HAP-1 (cell line): ENCODE measurements around the gene PRAC1.

Experiments used
- DNase-seq, 2 experiments: peaks; one replicate each; pipeline ENCODE4 v3.0.0-alpha.2; 2016 to 2020; ENCODE audit warnings: low spot score in 2 of 2
- H3K27me3 ChIP-seq: fragments of 250-450 bp; sonication (Bioruptor Pico); 2 replicates; pipeline ENCODE4 v1.5.1; 2020; ENCODE audit warnings: low read depth, mild to moderate bottlenecking, moderate library complexity
- H3K36me3 ChIP-seq: fragments of 250-450 bp; sonication (Bioruptor Pico); replicated peaks from 2 replicates; pipeline ENCODE4 v1.5.1; 2020; ENCODE audit warnings: mild to moderate bottlenecking
- H3K4me1 ChIP-seq: fragments of 250-450 bp; sonication (Bioruptor Pico); 2 replicates; pipeline ENCODE4 v1.5.1; 2020; ENCODE audit warnings: mild to moderate bottlenecking
- H3K4me3 ChIP-seq: fragments of 250-450 bp; sonication (Bioruptor Pico); 2 replicates; pipeline ENCODE4 v1.5.1; 2020; ENCODE audit warnings: mild to moderate bottlenecking, moderate library complexity
- H3K9me3 ChIP-seq: fragments of 250-450 bp; sonication (Bioruptor Pico); 2 replicates; pipeline ENCODE4 v1.5.1; 2020; ENCODE audit warnings: mild to moderate bottlenecking, moderate library complexity
- in situ Hi-C: fragments of 300-500 bp; cut with MboI; formaldehyde crosslinking; loops from 3 replicates; pipeline ENCODE4 v1.14.3; 2020; ENCODE audit warnings: low sequenced_read_pairs, inconsistent platforms, mixed read lengths

Gene PRAC1

DNA sequence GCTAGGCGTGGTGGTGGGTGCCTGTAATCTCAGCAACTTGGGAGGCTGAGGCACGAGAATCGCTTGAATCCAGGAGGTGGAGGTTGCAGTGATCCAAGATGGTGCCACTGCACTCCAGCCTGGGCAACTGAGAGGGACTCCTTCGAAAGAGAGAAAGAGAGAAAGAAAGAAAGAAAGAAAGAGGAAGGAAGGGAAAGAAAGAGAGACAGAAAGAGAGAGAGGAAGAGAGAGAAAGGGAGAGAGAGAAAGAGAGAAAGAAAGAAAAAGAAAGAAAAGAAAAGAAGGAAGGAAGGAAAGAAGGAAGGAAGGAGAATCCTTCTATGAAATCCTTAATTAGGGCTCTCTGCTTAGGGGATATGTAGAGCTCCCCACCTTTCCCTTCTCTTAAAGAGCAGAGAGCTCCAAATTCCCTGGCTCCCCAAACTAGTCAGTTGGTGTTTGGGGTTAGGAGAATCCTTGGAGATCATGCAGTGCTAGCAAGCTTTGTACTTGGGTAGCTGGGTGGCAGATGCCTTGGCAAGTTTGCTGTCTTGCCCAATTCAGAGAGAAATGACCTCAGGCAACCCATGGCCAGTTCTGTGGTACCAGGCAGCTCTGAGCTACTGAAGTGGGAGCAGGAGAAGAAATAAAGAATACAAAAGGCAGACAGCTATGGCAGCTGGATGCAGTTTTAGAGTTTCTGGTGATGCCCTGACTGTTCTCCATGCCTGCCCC lies 15.2 kb upstream of the PRAC1 start:
- Histone ChIP-seq H3K9me3 (no peaks in the 10 kb centered on the region), H3K4me3 (no peak overlapping the region), H3K4me1 (no peaks in the 10 kb centered on the region), H3K27me3 (peaks cover 46% of the 10 kb centered on the region), H3K36me3 (no peaks in the 10 kb centered on the region)
- in situ Hi-C loops: no loop called here
- DNase-seq: no peak

DNA sequence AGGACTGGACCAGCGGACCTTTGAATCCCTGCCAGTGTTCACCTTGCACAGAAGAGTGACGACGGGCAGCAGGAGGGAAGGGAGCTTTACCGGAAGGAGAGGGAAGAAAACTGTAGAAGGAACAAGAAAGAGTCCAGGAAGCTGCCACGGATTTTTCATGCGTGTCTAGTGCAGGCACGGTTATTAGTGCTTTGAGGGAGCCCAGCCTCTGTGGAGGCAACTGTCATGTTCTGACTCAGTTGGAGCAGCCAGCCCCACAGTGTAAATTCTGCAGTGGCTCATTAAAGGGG lies 12.7 kb upstream of the PRAC1 start:
- peaks cover 27% of the 10 kb centered on the region for H3K27me3 ChIP-seq
- H3K36me3 ChIP-seq: no peaks in the 10 kb centered on the region
- in situ Hi-C loops: no loop called here

DNA sequence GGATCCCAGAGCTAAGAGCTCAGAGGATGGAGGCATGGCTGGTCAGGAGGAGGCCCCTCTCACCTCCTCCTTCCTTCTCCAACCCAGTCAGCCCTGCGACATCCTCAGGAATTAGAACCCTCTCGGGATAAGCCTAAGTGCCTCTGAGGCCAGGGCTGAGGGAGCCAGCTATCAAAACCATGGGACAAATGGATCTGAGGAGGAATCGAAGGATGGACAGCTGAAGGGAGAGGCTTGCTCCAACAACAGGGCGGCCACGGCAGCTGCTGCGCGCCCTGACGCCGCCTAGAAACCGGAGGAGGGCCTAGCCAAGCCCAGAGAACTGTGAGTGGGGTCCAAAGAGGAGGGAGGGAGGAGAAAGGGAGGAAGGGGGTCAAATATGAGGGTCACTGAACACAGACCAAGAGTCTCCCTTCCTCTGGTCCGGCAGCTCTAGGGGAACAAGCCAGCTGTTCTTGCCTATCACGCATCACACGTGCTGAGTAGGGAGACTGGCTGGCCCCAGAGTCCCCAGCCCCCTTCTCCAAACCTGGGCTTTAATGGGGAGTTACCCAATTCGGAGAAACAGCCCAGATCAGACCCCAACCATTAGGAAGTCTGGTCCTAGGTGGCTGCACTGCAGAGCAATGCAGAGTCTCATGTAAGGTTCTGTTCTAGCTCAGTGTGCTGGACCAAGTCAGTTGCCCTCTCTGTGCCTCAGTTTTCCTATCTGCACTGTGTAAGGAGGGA lies 12.2 kb upstream of the PRAC1 start:
- no peaks in the 10 kb centered on the region for H3K36me3 ChIP-seq
- DNase-seq: no peak
- H3K9me3 ChIP-seq: no peaks in the 10 kb centered on the region
- peaks cover 6% of the 10 kb centered on the region for H3K4me1 ChIP-seq
- in situ Hi-C loops: no loop called here
- H3K4me3 ChIP-seq: no peak overlapping the region
- peaks cover 24% of the 10 kb centered on the region for H3K27me3 ChIP-seq

More for the DNA sequence above, 12.7 kb upstream of the PRAC1 start:
- H3K4me1 ChIP-seq: peaks cover 1% of the 10 kb centered on the region
- no peaks in the 10 kb centered on the region for H3K9me3 ChIP-seq
- H3K4me3 ChIP-seq: no peak overlapping the region
- no peak for DNase-seq

DNA sequence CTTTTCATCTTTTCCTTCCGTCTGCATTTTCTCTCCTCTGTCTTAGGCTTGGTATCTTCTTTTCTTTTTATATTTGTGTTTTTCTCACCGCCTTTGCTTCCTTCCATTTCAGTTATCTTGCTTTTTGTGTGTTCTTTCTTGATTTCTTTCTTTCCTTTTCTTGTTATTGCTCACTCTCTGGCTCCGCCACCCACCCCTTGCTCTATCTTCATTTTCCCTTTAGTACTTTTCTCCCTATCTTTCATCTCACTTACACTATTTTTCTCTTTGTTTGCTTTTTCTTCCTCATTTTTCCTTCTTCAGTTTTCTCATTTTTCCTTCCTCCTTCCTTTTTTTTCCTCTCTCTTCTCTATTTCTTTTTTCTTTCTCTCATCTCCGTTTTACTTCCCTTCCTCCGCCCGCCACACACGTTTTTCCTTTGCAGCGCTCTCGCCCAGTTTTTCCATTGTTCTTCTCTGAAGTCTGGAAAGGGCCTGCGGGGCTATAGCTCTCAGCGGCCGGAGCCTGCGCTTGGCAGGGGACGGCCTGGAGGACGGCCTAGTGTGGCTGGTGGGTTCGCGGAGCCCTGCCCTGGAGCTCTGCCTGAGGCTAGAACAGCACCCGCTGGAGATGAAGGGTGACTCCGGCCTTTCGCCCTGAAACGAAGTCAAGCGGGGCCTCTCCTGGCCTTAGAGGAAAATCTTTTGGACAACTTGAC lies 11.5 kb upstream of the PRAC1 start:
- Histone ChIP-seq H3K36me3 (no peaks in the 10 kb centered on the region), H3K4me3 (no peak overlapping the region), H3K4me1 (peaks cover 9% of the 10 kb centered on the region), H3K27me3 (peaks cover 16% of the 10 kb centered on the region), H3K9me3 (no peaks in the 10 kb centered on the region)
- no peak for DNase-seq
- in situ Hi-C loops: no loop called here

DNA sequence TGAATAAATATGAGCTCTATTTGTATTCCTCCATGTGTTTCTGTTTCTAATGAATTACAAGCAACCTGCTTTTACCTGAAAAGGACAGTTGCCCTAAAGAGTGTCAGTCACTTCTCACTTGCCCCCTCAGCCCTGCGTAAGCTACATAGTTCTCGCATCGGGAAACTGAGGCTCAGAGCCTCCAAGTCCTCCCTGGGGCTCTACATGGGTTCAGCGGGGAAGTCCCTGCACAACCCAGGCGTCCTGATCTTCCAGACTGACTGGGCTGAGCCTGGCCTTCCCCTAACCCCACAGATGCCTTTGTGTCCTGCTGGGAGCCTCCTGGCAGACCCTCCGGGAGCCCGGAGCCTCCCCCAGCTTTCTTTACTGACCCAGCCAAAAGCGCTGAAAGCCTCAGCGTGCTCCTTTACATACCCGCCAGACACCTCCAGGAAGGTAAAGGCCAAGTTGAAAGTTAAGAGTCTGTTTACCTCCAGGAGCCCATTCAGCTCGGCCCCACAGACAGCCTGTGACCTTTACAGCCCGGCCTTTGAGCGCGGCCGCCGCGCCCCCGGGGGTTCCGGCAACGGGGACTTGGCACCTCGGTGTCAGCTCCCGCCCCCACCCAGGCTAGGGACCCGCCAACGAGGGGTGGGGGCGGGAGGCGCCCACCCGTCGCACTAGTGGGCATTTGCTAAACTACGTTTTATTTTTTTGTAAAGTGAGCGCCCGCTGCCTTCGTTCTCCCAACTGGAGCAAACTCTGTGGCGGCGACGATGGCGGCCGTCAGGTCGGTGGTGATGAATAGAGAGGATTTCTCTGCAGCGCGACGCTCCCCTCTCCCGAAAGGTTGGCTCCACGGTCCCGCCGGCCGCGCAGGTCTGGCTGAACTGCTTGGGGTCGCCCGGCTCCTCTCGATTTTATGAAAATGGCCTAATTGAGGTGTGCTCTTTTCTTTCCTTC lies 10.6 kb upstream of the PRAC1 start:
- in situ Hi-C loops: no loop called here
- no peaks in the 10 kb centered on the region for H3K9me3 ChIP-seq
- no peaks in the 10 kb centered on the region for H3K36me3 ChIP-seq
- DNase-seq: no peak
- peaks cover 8% of the 10 kb centered on the region; the same call in 1 of the 2 replicates for H3K27me3 ChIP-seq
- H3K4me3 ChIP-seq: no peak overlapping the region
- peaks cover 9% of the 10 kb centered on the region for H3K4me1 ChIP-seq

DNA sequence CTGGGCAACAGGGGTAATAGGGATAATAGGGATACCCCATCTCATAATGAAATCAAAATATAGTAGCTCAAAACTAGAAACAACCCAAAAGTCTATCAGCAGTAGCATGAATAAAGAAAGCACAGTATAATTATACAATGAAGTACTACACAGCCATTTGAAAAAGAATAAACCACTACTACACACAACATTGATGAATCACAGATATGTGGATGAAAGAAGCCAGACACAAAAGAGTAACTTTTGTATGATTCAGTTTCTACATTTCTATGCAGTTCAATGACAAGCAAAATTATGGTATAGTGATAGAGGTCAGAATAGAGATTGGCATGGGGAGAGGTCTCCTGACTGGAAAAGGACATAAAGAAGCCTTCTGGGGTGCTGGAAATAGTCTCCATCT lies 9.0 kb upstream of the PRAC1 start:
- in situ Hi-C loops: no loop called here
- H3K27me3 ChIP-seq: 0 out of 2 replicates have a peak, but pooled peaks cover 3% of the 10 kb centered on the region

DNA sequence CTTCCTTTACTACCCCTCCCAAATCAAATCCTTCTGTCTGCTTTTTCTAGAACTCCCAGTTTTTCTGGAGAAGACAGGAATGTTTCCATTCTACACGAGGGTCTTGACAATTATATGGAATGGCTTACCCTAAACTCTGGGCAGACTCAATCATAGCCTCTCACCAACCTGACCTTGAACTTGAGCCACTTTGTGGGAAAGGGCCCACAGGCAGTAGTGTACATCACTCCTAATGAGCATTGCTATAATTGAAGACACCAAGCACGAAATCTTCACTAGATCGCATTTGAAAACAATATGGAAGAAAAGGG lies 7.9 kb upstream of the PRAC1 start:
- in situ Hi-C loops: no loop called here
- H3K9me3 ChIP-seq: no peaks in the 10 kb centered on the region
- no peak for DNase-seq
- H3K27me3 ChIP-seq: 0 out of 2 replicates have a peak, but pooled peaks cover 3% of the 10 kb centered on the region
- no peaks in the 10 kb centered on the region for H3K36me3 ChIP-seq
- H3K4me1 ChIP-seq: peaks cover 14% of the 10 kb centered on the region
- no peak overlapping the region for H3K4me3 ChIP-seq

More for the DNA sequence above, 9.0 kb upstream of the PRAC1 start:
- Histone ChIP-seq H3K36me3 (no peaks in the 10 kb centered on the region), H3K4me1 (peaks cover 14% of the 10 kb centered on the region), H3K9me3 (no peaks in the 10 kb centered on the region), H3K4me3 (no peak overlapping the region)
- no peak for DNase-seq

DNA sequence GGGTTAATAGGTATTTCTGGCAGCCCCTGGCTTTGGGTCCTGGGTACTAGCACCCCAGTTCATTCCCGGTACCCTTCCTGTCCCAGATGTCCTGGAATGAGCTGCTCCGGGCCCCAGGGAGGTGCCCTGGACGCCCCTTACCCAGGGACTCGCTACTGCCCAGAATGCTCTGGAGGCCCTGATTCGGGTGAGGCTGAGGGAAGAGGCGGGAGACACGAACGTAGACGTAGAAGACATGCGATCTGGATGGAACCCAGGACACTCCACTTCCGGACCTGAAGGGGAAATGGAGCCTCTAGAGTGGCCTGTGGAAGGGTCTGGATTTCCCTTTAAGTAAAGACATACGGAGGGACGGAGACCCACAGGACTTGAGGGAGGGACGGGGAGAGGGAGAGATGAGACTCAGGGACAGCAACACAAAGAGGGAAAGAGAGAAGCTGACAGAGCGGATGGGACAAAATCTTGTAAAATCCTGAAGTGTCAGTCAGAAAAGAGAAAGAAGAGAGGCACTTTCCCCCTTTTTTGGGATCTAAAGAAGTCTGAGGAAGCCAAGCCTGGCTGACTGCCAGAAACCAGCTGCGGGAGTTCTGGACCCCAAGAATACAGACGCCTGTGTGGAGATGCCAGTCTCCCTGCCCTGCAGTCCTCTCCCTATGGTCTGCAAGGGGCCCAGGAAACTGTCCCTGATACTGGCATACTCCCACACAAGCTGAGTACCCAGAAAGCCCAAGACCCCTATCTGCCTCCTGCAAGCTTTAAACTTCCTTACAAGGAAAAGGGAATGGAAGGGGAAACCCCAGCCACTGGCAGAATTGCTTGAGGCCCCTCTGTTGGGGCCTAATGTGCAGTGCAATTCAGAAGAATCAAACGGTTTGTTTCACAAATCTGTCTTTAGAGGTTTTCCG lies 7.3 kb upstream of the PRAC1 start:
- Histone ChIP-seq H3K9me3 (no peaks in the 10 kb centered on the region), H3K4me1 (peaks cover 14% of the 10 kb centered on the region), H3K36me3 (no peaks in the 10 kb centered on the region), H3K27me3 (0 out of 2 replicates have a peak, but pooled peaks cover 1% of the 10 kb centered on the region), H3K4me3 (peak overlapping the region; percentile 58)
- in situ Hi-C loops: loop anchor here (5.0 kb wide), 1 partner anchor 58 kb away; no protein-coding TSS in a partner anchor
- DNase-seq: peak; percentile 19 to 52

DNA sequence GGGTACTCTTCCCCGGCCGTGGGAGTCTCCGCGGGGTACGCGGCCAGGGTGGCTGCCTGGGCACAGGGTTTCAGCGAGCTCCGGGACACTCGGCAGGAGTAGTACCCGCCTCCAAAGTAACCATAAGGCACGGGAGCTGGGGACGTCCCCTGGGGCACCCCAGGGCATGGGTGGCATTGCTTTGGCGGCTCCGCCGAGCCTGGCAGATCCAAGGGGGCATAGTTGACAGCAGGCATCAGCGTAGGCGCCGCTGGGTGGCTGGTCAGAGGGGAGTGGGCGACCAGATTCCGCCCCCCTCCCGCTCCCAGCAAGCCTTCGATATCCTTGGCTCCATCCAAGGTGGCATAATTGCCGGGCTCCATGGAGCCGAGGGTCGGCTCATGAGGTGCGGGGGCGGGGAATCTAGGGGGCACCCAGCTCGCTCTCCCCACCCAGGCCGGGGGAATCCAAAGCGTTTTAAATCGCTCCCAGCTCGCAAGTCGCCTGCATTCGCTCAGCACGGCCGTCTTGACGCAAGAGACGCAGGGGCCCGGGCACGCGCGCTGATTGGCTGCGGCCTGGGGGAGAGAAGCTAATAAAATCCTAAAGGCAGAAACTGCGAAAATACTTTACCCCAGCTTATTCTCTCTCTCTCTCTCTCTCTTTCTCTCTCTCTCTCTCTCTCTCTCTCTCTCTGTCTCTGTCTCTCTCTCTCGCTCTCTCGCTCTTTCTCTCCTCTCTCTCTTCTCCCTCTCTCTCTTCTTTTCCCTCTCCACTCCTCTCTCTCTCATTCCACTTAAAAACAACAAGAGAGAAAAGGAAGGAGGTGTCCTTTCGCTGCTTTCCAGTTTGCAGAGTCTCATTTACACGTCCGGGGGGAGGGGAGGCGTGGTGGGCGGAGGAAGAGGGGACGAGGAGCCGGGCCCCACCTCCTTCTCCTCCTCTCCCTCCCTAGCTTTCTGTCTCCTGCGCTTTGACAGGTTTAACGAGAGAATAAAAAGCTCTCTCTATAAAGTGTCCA lies 6.2 kb upstream of the PRAC1 start, which contains the start of gene HOXB13:
TSS of gene HOXB13 (minus strand) at position 519 of the 1,000 bp plus-strand sequence. CDS start at position 362, 157 bp downstream.
- peaks cover 14% of the 10 kb centered on the region for H3K4me1 ChIP-seq
- in situ Hi-C loops: loop anchor here (5.0 kb wide), 1 partner anchor 59 kb away; no protein-coding TSS in a partner anchor
- DNase-seq: peak; percentile 92 to 95
- H3K9me3 ChIP-seq: no peaks in the 10 kb centered on the region
- H3K4me3 ChIP-seq: peak within 1 kb of the TSS; percentile 58
- H3K36me3 ChIP-seq: no peaks in the 10 kb centered on the region
- no peaks in the 10 kb centered on the region for H3K27me3 ChIP-seq

DNA sequence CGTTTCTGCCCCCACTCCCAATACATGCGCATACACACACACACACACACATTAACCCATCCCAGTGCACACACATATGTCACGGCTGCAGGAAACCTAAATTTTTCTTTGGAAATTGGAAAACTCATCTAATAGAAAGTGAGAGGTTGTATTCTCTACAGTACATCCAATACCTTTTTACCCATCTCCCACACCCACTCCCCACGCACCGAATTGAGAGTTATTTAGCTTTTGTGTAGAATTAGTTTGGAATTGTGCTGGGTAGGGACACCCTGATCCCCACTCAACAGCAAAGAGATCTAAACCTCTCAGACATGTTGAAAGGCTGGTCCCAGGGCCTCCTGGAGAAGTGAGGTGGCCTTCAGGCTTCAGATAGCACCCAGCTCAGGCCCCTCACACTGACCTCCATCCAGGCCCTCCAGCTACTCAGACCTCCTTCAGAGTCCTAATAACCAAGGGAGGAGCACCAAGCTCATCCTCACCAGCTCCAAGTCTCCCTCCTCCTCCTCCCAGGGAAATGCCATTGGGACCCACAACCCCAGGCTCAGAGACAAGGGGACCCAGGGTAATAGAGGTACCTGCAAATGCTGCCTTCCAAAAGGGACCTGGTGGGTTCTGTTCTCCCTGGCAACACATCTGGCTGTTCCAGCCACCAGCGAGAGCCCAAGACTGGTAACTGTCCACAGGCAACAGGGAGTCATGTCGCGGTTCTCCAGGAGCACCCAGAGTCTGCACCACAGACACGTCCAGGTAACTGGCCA lies 5.3 kb upstream of the PRAC1 start:
- Histone ChIP-seq H3K4me1 (peaks cover 14% of the 10 kb centered on the region), H3K4me3 (peak overlapping the region; percentile 58), H3K9me3 (no peaks in the 10 kb centered on the region), H3K36me3 (no peaks in the 10 kb centered on the region), H3K27me3 (no peaks in the 10 kb centered on the region)
- no peak for DNase-seq
- in situ Hi-C loops: loop anchor here (5.0 kb wide), 1 partner anchor 60 kb away; no protein-coding TSS in a partner anchor

DNA sequence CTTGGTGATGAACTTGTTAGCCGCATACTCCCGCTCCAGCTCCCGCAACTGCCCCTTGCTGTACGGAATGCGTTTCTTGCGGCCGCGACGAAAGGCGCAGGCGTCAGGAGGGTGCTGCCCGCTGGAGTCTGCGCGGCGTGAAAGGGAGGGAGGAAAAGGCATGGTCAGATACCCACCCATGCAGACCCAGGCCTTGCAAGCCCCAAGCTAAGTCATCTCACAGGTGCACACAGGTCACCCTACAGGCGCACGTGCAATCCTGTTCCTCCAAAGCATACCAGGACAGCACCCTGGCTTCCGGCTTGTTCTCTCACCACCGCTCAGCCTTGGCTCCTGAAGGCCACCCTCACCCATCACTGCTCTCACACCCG lies 4.6 kb upstream of the PRAC1 start:
- H3K27me3 ChIP-seq: no peaks in the 10 kb centered on the region
- H3K4me3 ChIP-seq: peak overlapping the region; percentile 58; the same call in 1 of the 2 replicates
- H3K9me3 ChIP-seq: no peaks in the 10 kb centered on the region
- peaks cover 14% of the 10 kb centered on the region for H3K4me1 ChIP-seq
- no peaks in the 10 kb centered on the region for H3K36me3 ChIP-seq
- DNase-seq: no peak
- in situ Hi-C loops: loop anchor here (5.0 kb wide), 1 partner anchor 60 kb away; no protein-coding TSS in a partner anchor
